Stimulated activated CD8-positive, alpha-beta memory T cell treated with anti-CD3 and anti-CD28 coated beads, Interleukin-12 subunit alpha, Interleukin-12 subunit beta, amount 100 ng/mL, for 24 hours (primary cell): ENCODE results near the gene CCR6.
"Not testable (repeated sequence)": the region's sequence is repeated elsewhere in the genome, so short reads cannot be mapped to it uniquely, and the experiment has no call there.

Source experiments
- DNase-seq: peaks from one replicate; pipeline ENCODE4 v3.0.0-alpha.2; 2020; ENCODE audit errors: extremely low read depth

Gene CCR6

DNA sequence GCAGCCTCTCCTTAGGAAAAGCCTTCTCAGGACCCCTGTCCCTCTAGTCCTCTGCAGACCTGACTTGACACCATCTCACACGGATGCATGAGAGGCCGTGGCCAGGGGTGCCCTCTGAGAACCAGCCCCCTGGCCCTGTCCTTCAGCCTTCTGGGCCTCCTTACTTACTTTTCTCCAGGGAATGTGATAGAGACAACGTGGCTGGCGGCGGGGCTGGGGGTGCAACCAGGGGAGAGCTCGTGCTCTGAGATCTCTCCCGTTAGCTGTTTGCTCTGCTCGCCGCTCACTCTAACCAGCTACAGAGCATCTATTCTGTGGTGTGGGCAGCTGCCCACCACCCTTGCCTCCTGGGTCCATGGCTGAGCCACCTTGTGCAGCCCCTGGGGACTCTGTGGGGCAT, 20.1 kb downstream of the CCR6 start:
- no peak for DNase-seq

DNA sequence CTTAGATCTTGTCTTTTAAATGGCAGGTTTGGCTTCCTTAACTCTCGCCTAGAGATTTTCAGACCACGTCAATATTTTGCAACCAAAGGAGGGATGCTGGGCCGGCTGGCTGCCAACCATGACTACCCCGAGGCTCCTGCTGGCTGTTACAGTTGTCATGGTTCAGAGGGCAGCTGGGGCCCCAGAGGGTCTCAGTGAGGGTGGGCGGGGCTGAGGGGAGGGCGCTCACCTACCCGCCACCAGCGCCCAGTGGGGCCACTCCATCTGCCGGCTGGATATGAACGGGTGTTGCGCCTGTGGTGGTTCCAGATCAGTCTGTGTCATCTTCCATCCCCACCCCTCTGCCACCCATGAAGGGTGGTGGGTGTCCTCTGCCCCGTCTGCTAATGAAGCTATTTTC, 22.6 kb downstream of the CCR6 start:
- DNase-seq: no peak

DNA sequence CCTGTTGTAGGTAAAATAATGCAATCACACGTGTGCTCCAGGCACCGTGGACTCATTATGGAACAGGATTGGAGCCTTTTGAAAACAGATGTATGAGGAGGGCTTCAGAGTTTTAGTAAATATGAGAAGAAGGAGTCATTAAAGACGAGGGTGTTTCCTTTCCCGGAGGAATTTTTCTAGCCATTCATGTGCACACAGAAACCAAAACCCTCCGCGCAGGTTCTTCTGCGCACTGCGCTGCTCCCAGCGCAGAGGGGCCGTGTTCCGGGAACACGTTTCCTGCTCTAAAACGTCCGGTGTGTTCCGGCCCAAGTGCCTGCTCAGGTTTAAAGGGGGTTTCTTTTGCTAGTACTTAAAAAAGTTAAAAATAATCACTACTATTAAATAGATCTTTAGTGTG, 23.2 kb downstream of the CCR6 start:
- no peak for DNase-seq

GRCh38 chr6:167146977-167147376, 24.1 kb downstream of the CCR6 start:
- no peak for DNase-seq

GRCh38 chr6:167148021-167148420, 25.1 kb downstream of the CCR6 start:
- DNase-seq: no peak

- no peak for DNase-seq
These were observed 26.1 kb downstream of the CCR6 start for GRCh38 chr6:167148997-167149396.

GRCh38 chr6:167150941-167151549, 28.1 kb downstream of the CCR6 start:
- DNase-seq: no peak

GRCh38 chr6:167151648-167152047, 28.8 kb downstream of the CCR6 start:
- no peak for DNase-seq

DNA sequence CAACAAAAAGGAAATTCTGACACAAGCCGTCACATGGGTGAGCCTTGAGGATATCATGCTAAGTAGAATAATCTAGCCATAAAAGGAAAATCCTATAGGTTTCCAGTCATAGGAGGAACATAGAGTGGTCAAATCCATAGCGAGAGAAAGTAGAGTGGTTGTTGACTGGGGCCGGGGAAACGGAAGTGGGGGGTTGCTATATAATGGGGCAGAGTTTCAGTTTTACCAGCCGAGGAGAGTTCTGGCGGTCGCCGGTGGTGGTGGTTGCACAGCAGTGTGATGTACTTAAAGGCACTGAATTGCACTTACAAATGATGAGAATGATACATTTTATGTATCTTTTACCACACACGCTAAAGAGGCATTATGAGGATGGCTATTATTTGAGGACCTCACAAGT, 30.0 kb downstream of the CCR6 start:
- no peak for DNase-seq

DNA sequence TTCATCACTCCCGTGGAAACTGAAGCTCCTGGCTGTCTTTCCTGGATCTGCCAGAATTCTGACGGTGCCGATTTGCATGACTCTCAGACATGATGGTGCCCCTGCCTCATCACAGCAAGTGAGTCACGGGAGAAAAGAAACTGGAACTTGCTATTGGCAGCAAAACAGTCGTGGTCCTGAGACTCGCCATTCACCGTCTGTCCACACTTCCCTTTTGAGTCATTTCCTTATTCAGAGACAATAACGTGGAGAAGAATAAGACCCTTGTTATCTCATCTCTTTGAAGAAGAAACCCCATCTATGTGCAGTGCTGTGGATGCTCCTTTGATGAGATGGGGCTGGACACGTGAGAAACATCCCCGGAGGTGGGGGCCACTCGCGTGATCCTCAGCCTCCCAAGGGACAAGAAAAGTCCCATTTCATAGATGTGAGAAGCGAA, 30.6 kb downstream of the CCR6 start:
- DNase-seq: no peak

- no peak for DNase-seq
These were observed 31.4 kb downstream of the CCR6 start for GRCh38 chr6:167154291-167154690.

- no peak for DNase-seq
These were observed 32.0 kb downstream of the CCR6 start for GRCh38 chr6:167154895-167155294.

GRCh38 chr6:167157414-167157813, 34.5 kb downstream of the CCR6 start:
- DNase-seq: no peak

- DNase-seq: no peak
These were observed 35.0 kb downstream of the CCR6 start, which contains the start of gene GPR31 for GRCh38 chr6:167157863-167158262. Gene GPR31, minus strand, starts transcription at chr6:167157980. Its CDS starts 149 bp downstream, at chr6:167157831.

- no peak for DNase-seq
These were observed 39.1 kb downstream of the CCR6 start for GRCh38 chr6:167161851-167162467.

DNA sequence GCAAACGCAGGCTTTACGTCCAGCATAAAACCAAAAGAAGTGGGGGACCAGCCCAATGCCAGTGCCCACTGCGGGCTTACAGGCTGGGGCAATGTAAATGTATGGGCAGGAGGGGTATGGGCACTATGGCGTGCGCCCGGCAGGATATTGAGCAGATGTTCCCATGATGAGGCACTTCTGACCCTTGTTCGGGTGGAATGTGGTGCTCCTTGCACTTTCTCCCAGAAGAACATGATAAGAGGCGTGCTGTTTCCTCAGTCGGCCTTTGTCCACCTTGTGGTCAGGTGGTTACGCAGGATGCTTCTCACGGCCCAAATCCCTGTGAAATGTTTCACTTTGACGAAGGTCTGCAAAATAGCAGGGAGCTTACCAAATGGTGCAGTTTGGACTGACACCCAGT, 39.7 kb downstream of the CCR6 start:
- no peak for DNase-seq

- no peak for DNase-seq
These were observed 40.6 kb downstream of the CCR6 start for GRCh38 chr6:167163476-167164011.

DNA sequence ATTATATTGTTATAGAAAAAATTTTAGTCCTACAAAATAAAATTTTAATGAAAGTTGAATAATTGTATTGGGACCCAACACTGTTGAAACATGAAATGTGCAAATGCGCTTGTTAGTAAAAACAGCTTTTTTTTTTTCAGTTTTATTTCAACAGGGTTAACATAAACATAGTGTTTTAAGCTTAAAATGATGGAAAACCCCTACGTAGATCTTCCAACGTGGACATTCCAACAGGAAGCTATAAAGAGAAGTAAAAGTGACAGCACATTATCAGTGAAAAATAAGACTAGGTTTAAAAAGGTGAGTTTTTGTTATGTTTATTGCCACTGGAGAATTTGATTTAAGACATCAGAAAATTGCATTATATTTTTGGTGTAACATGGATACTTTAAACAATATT, 41.4 kb downstream of the CCR6 start:
- DNase-seq: no peak

- no peak for DNase-seq
These were observed 43.1 kb downstream of the CCR6 start for GRCh38 chr6:167165858-167166471.

DNA sequence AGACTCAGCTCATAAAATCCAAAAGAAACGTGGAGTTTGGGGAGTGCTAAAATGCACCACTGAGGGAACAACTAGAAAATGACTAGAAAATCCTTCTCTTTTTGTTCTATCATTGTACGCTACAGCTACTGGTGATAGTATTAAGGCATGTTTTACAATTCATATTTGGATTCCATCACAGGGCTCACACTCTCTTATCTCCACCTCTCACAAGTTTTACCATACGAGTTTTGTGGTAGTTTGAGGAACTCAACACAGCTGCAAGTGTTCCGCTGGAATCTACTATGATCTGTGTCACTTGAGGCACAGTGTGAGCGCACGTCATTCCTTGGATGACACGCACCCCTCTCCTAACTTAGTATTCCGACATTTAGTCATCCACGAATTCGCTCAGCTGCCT, 44.8 kb downstream of the CCR6 start:
- DNase-seq: not testable (repeated sequence)

GRCh38 chr6:167168296-167168695, 45.4 kb downstream of the CCR6 start:
- not testable (repeated sequence) for DNase-seq

DNA sequence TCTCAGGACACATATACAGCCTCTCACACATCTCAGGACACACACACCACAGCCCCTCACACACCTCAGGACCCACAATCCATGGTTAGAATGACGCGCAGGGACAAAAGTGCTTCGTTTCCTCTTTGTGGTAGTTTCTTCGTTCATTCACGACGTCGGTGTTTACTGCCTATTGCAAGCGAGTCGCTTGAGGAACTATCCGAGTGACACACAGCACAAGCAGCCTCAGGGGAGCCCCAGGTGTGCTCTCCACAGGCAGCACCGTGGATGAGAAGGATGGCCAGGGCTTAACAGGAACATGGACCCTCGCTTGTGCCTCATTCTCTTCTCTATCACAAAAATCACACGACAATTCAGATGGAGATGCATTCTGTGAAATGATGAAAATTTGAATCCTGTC, 47.0 kb downstream of the CCR6 start:
- not testable (repeated sequence) for DNase-seq

DNA sequence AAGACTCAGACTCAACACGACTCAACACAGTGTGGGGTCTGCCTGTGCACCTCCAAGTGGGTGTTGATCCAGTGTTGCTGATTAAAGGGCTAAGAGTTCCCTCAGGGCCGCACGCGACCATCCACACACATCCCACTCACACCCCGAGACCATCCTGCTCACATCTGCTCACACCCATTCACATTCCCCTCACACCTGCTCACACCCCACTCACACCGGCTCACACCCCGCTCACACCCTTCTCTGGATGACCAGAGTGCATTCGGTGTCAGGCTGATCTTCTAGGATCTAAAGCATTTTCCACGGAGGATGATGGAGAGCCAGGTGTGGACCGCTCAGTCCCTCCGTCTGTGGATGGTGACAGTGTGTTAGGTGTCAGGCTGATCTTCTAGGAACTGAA, 48.4 kb downstream of the CCR6 start:
- DNase-seq: not testable (repeated sequence)
